GM18870 (cell line): ENCODE data around the gene ZNF423.

ENCODE experiments used
- ATAC-seq: cut with Tn5 transposase; IDR thresholded peaks from one replicate; pipeline ENCODE4 v1.9.1; 2021; ENCODE audit warnings: moderate library complexity; ENCODE audit not compliant: unreplicated experiment

ZNF423 gene

GRCh38 chr16:49826515-49826914 is 29.4 kb downstream of the ZNF423 start:
- ATAC-seq = no peak

- ATAC-seq = no peak
Observed at GRCh38 chr16:49825041-49825440, 30.9 kb downstream of the ZNF423 start.

GRCh38 chr16:49824593-49824992 is 31.3 kb downstream of the ZNF423 start:
- ATAC-seq = no peak

- no peak for ATAC-seq
Observed at GRCh38 chr16:49822649-49823370, 33.1 kb downstream of the ZNF423 start.

GRCh38 chr16:49821614-49822282 is 34.2 kb downstream of the ZNF423 start:
- ATAC-seq = no peak

- no peak for ATAC-seq
Observed at GRCh38 chr16:49821156-49821555, 34.8 kb downstream of the ZNF423 start.

GRCh38 chr16:49817754-49818507 is 38.0 kb downstream of the ZNF423 start:
- no peak for ATAC-seq

GRCh38 chr16:49816875-49817274 is 39.0 kb downstream of the ZNF423 start:
- no peak for ATAC-seq

GRCh38 chr16:49811644-49812334 is 44.1 kb downstream of the ZNF423 start:
- ATAC-seq = no peak

GRCh38 chr16:49810831-49811230 is 45.1 kb downstream of the ZNF423 start:
- ATAC-seq = no peak

- ATAC-seq = no peak
Observed at GRCh38 chr16:49809561-49809960, 46.4 kb downstream of the ZNF423 start.

GRCh38 chr16:49809062-49809461 is 46.9 kb downstream of the ZNF423 start:
- no peak for ATAC-seq

GRCh38 chr16:49806446-49806845 is 49.5 kb downstream of the ZNF423 start:
- no peak for ATAC-seq

GRCh38 chr16:49801290-49801689 is 54.6 kb downstream of the ZNF423 start:
- ATAC-seq = no peak

GRCh38 chr16:49800876-49801275 is 55.0 kb downstream of the ZNF423 start:
- ATAC-seq = no peak

GRCh38 chr16:49800441-49800840 is 55.5 kb downstream of the ZNF423 start:
- ATAC-seq = no peak

GRCh38 chr16:49799172-49799571 is 56.7 kb downstream of the ZNF423 start:
- no peak for ATAC-seq

GRCh38 chr16:49795513-49795912 is 60.4 kb downstream of the ZNF423 start:
- ATAC-seq = no peak

GRCh38 chr16:49793244-49793643 is 62.7 kb downstream of the ZNF423 start:
- no peak for ATAC-seq

GRCh38 chr16:49789616-49790015 is 66.3 kb downstream of the ZNF423 start:
- ATAC-seq = no peak

- no peak for ATAC-seq
Observed at GRCh38 chr16:49788986-49789385, 66.9 kb downstream of the ZNF423 start.
